AG04450 (cell line): Measurements from ENCODE around the gene CAMKK2. TPM values are rescaled to one million over a fixed set of nuclear protein-coding genes. Genes with fewer than 3 reads are reported as not detected.

Experiments
- CTCF ChIA-PET: fragments of 300-600, 350-600 bp; formaldehyde crosslinking; extraction: SDS; loops from one replicate; lab custom pipeline; 2022; ENCODE audit warnings: antibody characterized with exemption, inconsistent platforms; lab: Charles Lee
- POLR2A ChIA-PET: fragments of 350-600 bp; formaldehyde crosslinking; extraction: SDS; loops from one replicate; lab custom pipeline; 2021; ENCODE audit warnings: antibody characterized with exemption, inconsistent platforms; lab: Yijun Ruan, JAX
- DNase-seq: peaks from one replicate; pipeline ENCODE4 v3.0.0-alpha.2; 2011; ENCODE audit warnings: low read depth, low spot score
- H3K27ac ChIP-seq: one replicate; pipeline ENCODE4 v1.5.1; 2012; ENCODE audit warnings: low read depth, low read length, control low read depth
- H3K27me3 ChIP-seq: one replicate; pipeline ENCODE4 v1.6.0; 2012; ENCODE audit warnings: low read length; ENCODE audit not compliant: control insufficient read depth, insufficient read depth
- H3K4me3 ChIP-seq: 2 replicates; pipeline ENCODE4 v1.5.1; 2011; ENCODE audit warnings: mild to moderate bottlenecking, low read depth, low read length, control low read depth
- H3K9me3 ChIP-seq: 2 replicates; pipeline ENCODE4 v1.5.1; 2012; ENCODE audit warnings: low read length; ENCODE audit not compliant: control insufficient read depth, insufficient read depth
- CTCF ChIP-seq: IDR thresholded peaks from 2 replicates; pipeline ENCODE4 v1.5.1; 2011; ENCODE audit warnings: low read depth, low read length, control low read depth, inconsistent platforms
- polyA plus RNA-seq: library from polyadenylated mRNA; depleted of rRNA; stranded (reverse); fragments of >200 nt; gene quantifications from 2 replicates; pipeline ENCODE4 v1.2.3, GENCODE V29; 2011

CAMKK2 gene
- polyA plus RNA-seq, 1 experiment, result 23.1 TPM

- H3K9me3 ChIP-seq, result no peaks in the 10 kb centered on the region; the same call in 1 of the 2 replicates
- CTCF ChIA-PET, result interaction anchor here (0.6 to 2.7 kb wide), 2 partner anchors 15 to 638 kb away, joined by 3 to 13 read pairs; no protein-coding TSS in a partner anchor
These were observed 81.4 kb downstream of the CAMKK2 start for GRCh38 chr12:121214855-121215745.

GRCh38 chr12:121214166-121214777, 82.2 kb downstream of the CAMKK2 start:
- no peak for DNase-seq
- no peaks in the 10 kb centered on the region; the same call in 1 of the 2 replicates for H3K9me3 ChIP-seq
- POLR2A ChIA-PET, result interaction anchor here (0.6 kb wide), 1 partner anchor 14 kb away, joined by 7 read pairs; no protein-coding TSS in a partner anchor
- TF ChIP-seq CTCF, result no peak
- H3K27me3 ChIP-seq, result no peaks in the 10 kb centered on the region
- no peak overlapping the region for H3K27ac ChIP-seq
- CTCF ChIA-PET, result interaction anchor here (1.1 kb wide), 1 partner anchor 15 kb away, joined by 3 read pairs; no protein-coding TSS in a partner anchor
- H3K4me3 ChIP-seq, result no peak overlapping the region

More at GRCh38 chr12:121214855-121215745, 81.4 kb downstream of the CAMKK2 start:
- DNase-seq, result peak; percentile 75
- POLR2A ChIA-PET, result no interaction called here
- no peak for TF ChIP-seq CTCF
- no peak overlapping the region for H3K27ac ChIP-seq
- H3K4me3 ChIP-seq, result no peak overlapping the region
- no peaks in the 10 kb centered on the region for H3K27me3 ChIP-seq

GRCh38 chr12:121212875-121213274, 83.6 kb downstream of the CAMKK2 start:
- no peak overlapping the region for H3K4me3 ChIP-seq
- H3K27me3 ChIP-seq, result no peaks in the 10 kb centered on the region
- H3K27ac ChIP-seq, result no peak overlapping the region
- CTCF ChIA-PET, result interaction anchor here (0.6 kb wide), 1 partner anchor 980 kb away, joined by 3 read pairs; no protein-coding TSS in a partner anchor
- no peak for TF ChIP-seq CTCF
- POLR2A ChIA-PET, result no interaction called here
- no peaks in the 10 kb centered on the region; the same call in 1 of the 2 replicates for H3K9me3 ChIP-seq
- DNase-seq, result no peak

GRCh38 chr12:121209624-121210572, 86.6 kb downstream of the CAMKK2 start, which contains the start of gene P2RX4:
Gene P2RX4, plus strand, starts transcription at chr12:121210129. Its CDS starts 36 bp downstream, at chr12:121210165.
- H3K4me3 ChIP-seq, result peak within 1 kb of the TSS; percentile 65
- no peaks in the 10 kb centered on the region for H3K27me3 ChIP-seq
- no peak for TF ChIP-seq CTCF
- peak within 1 kb of the TSS; percentile 65 for H3K27ac ChIP-seq
- no peak for DNase-seq
- ChIA-PET POLR2A (interaction anchor here (0.6 kb wide), 1 partner anchor 1125 kb away, joined by 12 read pairs; no protein-coding TSS in a partner anchor), CTCF (no interaction called here)
- H3K9me3 ChIP-seq, result no peaks in the 10 kb centered on the region; the same call in 1 of the 2 replicates
